Non-pigmented ciliary epithelial cell (primary cell): ENCODE results near the gene DSG1.
"Not testable (repeated sequence)": the region's sequence is repeated elsewhere in the genome, so short reads cannot be mapped to it uniquely, and the experiment has no call there.

Source experiments
- DNase-seq: peaks from one replicate; pipeline ENCODE4 v3.0.0-alpha.2; 2010; ENCODE audit warnings: low read depth

The DSG1 gene

GRCh38 chr18:31317860-31318259, at the start of gene DSG1:
Gene DSG1 (plus strand): TSS chr18:31318160. CDS start chr18:31318301, 141 bp downstream.
- no peak for DNase-seq

- DNase-seq = no peak
Measured at GRCh38 chr18:31268985-31269406, 49.0 kb upstream of the DSG1 start.

DNA sequence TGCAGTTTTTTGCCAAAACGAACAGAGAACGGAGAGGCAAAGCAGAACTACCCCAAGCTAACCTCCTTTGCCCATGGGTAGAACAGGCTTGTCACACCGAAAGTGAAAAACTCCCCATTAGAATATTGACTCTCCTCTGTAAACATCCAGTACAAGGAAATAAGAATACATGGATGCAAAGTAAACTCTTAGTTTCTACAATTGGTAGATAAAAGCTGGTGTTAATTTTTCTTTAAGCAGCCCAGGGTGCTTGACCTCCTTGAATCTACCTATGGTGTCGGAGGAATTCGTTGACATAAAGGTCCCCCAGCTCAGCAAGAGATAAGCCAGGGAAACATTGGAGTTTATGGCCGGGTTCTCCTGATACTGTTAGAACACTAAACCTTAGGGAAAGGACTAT, 48.4 kb upstream of the DSG1 start:
- no peak for DNase-seq

GRCh38 chr18:31270578-31270977, 47.4 kb upstream of the DSG1 start:
- DNase-seq = no peak

GRCh38 chr18:31273812-31274527, 44.0 kb upstream of the DSG1 start:
- no peak for DNase-seq

DNA sequence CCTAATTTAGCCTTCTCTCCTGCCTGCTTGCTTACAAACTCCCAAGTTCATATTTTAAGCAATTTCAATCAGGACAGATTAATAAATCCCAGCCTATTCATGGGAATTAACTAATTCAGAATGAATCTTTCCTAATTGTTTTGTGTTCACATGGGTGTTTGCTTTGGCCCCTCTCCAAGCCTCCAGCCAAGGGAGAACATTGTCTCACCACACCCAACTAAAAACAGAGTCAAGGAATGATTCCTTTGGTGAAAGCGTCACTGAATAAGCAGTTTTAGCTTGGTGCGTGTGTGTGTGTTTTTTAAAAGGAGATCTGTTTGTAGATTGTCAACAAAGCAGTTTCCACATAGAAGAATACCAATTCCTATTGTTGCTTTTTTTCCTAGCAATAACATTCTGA, 43.0 kb upstream of the DSG1 start:
- DNase-seq = no peak

DNA sequence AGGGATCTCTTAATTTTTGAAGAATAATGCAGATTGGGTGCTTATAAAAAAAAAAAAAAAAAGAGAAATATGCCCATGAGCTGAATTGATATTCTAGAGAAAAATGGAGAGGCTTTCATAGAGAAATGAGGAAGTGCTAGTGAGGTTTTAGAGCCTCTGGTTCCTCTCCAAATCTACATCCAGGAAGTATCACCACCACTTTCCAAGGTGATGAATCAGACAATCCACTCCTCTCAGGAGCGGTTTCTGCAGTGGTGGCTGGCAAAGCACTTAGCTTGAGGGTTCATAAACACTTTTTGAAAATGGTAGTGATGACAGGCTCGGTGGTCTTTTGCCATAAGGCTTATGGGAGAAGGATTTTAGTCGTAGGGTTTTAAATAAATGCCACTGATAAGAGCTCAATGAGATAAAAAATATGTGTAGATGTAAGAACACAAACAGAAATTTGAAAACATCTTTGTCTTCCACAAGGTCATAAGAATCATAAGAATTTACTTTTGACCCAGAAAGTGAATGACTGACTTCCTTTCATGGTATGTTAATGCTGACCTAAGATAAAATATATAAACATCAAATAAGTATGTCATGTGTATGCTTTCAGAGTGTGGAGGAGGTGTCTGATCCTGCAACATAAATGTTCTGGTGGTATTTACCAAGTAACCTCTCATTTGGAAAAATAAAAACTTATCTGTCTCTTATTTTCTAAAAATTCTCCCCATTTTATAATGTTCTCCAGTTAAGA, 42.1 kb upstream of the DSG1 start:
- DNase-seq = no peak

DNA sequence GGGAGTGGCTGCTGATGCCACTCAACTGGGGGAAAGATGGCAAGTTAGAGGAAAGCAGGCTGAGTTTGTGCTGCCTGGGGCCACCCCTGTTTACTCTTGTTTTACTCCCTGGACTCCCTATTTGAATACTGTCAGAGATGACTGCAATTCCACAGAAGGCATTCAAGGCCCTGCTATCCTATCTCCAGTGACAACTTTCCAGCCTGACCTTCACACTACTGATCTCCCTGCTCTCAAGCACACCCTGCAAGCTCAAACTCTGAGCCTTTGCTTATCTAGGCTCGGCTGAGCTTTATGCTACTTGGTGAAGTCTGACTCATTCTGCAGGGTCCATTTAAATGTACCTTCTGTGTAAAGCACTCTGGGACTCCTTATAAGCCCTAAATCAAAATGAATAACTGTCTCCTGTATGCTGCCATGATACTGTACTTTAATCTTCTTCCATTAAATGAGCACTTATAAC, 39.3 kb upstream of the DSG1 start:
- no peak for DNase-seq

- no peak for DNase-seq
Measured at GRCh38 chr18:31280502-31280901, 37.5 kb upstream of the DSG1 start.

DNA sequence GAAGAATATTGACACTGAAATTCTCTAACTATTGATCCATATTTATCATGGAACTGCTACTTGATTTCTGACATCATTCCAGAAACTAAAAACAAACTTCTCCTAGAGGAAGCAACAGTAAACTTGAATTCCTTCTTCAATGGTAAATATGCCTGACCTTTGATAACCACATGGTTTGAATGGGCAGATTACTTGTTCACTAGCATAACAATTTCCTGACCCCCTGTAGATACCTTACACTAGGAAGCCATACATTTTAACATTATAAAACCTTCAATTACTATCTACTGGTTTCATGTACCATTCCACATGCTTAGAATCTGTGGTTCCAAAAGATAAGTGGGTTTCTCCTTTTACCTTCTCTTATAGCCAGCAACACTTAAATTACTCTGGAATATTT, 36.5 kb upstream of the DSG1 start:
- DNase-seq = no peak

DNA sequence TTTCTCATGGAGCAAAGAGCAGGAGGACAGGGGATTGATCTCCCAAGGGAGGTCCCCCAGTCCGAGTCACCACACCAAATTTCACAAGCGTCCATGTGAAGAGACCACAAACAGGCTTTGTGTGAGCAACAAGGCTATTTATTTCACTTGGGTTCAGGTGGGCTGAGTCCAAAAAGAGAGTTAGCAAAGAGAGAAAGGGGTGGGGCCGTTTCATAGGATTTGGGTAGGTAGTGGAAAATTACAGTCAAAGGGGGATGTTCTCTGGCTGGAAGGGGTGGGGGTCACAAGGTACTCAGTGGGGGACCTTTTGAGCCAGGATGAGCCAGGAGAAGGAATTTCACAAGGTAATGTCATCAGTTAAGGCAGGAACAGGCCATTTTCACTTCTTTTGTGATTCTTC, 28.5 kb upstream of the DSG1 start:
- not testable (repeated sequence) for DNase-seq

GRCh38 chr18:31291688-31292087, 26.3 kb upstream of the DSG1 start:
- no peak for DNase-seq

- DNase-seq = no peak
Measured at GRCh38 chr18:31294199-31294747, 23.7 kb upstream of the DSG1 start.

GRCh38 chr18:31297248-31297647, 20.7 kb upstream of the DSG1 start:
- no peak for DNase-seq

- no peak for DNase-seq
Measured at GRCh38 chr18:31301201-31301655, 16.7 kb upstream of the DSG1 start.

DNA sequence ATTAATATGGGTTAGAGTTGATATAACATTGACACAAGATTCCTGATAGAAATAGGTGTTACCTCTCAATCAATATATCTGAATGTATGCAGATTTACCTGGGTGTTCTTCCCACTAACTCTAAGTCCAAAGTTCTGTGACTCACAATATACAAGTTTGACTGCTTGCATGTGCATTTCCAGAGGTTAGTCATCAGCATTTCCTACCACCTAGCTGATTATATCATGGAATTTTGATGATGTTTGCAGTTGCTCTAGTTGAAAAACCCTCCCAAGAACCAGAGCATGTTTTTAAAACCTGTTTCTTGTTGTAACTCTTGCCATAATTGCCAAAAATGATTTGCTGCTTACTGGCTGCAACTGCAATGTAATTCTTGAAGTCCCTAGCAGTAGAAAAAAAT, 15.0 kb upstream of the DSG1 start:
- DNase-seq = no peak

DNA sequence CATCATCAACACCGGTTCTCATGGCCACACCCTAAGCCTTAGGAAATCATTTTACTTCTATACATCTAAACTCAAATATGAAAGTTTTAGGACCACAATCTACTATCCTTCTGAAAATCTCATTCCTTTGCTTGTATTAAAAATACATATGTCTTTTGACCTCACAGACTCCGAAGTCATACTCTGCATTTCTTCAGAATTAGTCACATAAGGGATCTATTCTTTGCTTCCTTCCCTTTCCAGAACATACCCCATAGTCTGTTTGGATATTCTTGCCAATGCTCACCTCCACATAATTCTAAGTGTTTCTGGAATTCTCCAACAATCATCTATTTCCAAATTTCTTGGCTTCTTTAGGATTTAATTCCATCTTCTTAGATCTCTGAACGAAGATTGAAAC, 14.2 kb upstream of the DSG1 start:
- DNase-seq = no peak

GRCh38 chr18:31309115-31309514, 8.8 kb upstream of the DSG1 start:
- no peak for DNase-seq

DNA sequence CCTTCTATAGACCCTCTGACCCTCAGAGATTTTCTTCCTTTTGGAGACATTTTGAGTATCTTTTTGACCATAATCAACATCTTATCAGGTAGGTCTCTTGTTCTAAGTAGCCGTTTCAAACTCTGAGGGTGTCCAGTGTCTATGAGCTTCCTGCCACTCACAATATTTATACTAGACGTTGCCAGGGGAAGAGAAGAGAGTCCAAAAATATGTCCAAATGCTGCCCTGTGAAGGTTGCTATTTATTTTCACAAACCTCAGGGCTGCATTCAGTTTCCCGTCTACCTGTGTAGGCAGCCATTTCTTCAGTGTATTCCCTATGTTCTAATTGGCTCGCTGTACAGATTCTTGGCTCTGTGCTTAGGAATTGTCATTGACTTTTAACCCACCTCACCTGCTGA, 986 bp upstream of the DSG1 start:
- DNase-seq = no peak

DNA sequence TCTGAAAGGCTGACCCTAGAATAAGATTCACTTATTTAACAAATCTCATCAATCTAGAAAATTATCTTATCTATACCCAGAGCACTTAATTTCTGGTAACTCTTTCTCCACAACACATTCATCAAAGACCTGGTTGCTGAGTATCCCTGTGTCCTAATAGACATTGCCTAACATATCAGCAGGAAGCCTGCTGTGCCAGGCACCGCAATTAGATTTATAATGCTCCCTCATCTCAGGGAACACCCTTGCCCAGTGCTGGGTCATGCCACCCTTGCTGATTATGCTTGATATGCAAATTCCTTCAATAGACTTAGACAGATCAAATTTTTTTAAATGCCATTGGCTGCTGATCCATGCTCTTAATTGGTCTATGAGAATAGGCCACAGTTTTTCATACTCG, 3.8 kb downstream of the DSG1 start:
- no peak for DNase-seq

DNA sequence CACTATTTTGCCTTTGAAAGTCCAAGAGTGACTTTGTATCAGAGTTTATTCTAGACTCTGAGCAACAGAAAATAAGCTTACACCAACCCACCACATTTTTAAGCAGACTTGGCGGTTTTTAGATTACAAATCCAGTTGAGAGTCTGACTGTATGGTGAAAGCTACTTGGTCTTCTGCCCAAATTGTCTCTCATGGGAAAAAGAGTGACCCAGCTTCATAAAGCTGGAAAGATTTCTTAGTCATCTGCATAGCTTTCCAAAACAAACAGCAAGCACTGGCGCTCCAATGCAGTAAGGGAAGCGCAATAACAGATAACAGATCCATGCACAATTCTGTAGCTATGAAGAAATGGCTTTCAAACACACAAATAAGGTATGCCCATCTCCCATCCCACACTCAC, 7.1 kb downstream of the DSG1 start:
- DNase-seq = peak; percentile 80

DNA sequence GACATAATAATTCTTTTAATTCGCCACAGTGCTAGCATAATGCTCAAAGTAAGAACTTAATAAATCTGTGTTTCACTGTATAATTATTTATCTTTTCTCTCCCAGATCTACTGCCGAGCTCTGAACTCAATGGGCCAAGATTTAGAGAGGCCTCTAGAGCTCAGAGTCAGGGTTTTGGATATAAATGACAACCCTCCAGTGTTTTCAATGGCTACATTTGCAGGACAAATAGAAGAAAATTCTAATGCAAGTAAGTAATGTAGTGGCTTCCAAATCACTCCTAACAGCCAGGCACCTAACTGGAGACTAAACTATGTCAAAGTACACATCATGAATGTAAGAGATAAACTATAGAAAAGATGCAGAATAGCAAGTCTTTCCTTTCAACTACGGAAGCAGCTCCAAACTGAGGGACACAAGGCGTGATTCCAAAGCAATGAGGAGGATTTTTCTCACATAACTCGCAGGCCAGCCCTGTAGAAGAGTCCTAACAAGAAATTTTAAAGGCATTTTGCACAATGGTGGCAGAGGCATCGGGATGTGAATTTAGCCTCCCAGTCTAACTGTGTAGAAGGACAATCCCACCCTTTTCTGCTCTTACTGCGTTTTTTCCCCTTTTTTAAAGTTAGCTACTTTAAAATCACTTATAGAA, 12.0 kb downstream of the DSG1 start:
- no peak for DNase-seq

DNA sequence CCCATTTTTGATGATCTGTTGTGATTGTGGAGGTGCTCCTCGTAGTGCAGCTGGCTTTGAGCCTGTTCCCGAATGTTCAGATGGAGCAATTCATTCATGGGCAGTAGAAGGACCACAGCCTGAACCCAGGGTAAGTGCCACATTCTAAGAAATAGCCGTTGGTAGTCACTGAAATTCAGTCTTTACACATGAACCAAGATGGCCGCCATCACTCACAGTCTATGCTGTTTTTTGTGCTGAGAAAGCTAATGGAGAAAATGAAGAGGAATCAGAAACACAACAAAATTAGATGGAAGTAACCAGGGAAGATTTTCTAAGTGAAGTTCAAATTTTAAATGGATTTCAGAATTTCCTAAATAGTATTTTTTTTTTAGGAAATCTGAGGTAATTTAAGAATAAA, 25.5 kb downstream of the DSG1 start:
- DNase-seq = no peak
